ENCODE results near the gene MYO1G.
A peak's percentile ranks its signal among the peaks of the same experiment; 100 is the strongest.

Gene MYO1G

DNA sequence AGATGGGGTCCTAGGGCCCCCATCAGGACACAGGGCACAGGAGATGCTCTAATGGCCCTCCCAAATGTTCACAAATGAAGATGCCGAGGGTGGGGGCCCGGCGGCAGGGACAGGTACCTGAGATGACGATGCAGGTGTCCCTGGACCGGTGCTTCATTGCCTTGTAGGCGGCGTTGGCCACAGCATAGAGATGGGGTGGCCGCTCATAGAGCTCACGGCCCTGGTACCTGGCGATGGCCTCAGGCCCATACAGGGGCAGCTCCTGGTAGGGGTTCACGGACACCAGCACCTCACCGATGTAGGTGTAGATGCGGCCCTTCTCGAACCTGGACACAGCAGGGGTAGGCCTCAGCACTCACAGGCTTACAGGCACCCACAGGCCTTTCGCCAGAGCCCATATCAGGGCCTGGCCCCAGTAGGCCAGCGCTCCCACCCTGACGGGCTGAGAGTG, 2.0 kb downstream of the MYO1G start:
- Histone ChIP-seq H3K27me3 (ENCODE audit: control insufficient read depth in 3 of 3, insufficient read depth in 3 of 3, low read depth in 1 of 3, low read length in 3 of 3) (peaks cover 0 to 6% (median 0%) of the 10 kb centered on the region in 3 experiments), H3K23ac (ENCODE audit: low read depth, low read length, poor library complexity) (no peak overlapping the region), H2BK15ac (ENCODE audit: low read length) (no peak overlapping the region), H3K27ac (replicated peaks; ENCODE audit: low read length) (no peak overlapping the region), H3K9me3 (replicated peaks in 1 of 2; ENCODE audit: control insufficient read depth in 2 of 2, insufficient read depth in 1 of 2, low read depth in 1 of 2, low read length in 2 of 2) (no peaks in the 10 kb centered on the region), H2BK12ac (ENCODE audit: low read length) (no peak overlapping the region), H3K18ac (ENCODE audit: low read length) (no peak overlapping the region), H2AK5ac (ENCODE audit: low read depth, low read length) (no peak overlapping the region), H4K91ac (ENCODE audit: low read depth, low read length, poor library complexity) (no peak overlapping the region), H3K4me3 (ENCODE audit: low read length in 2 of 2) (no peak overlapping the region), H2BK120ac (ENCODE audit: low read depth, low read length) (no peak overlapping the region), H3K36me3 (replicated peaks in 1 of 2; ENCODE audit: control insufficient read depth in 2 of 2, insufficient read depth in 2 of 2, low read length in 2 of 2) (peaks cover 0 to 5% of the 10 kb centered on the region in 2 donors), H2BK5ac (ENCODE audit: low read length) (no peak overlapping the region), H4K8ac (ENCODE audit: low read depth, low read length) (no peak overlapping the region), H2AFZ (ENCODE audit: low read length) (no peak overlapping the region), H3K79me1 (ENCODE audit: low read depth, low read length) (peaks cover 1% of the 10 kb centered on the region), H3K14ac (ENCODE audit: low read length) (no peak overlapping the region), H3K4me1 (ENCODE audit: control insufficient read depth in 2 of 2, insufficient read depth in 1 of 2, low read depth in 1 of 2, low read length in 2 of 2) (peaks cover 0 to 4% of the 10 kb centered on the region in 2 donors), H3K9ac (ENCODE audit: low read depth, low read length, poor library complexity) (no peak overlapping the region), H3K4ac (ENCODE audit: low read length) (no peak overlapping the region), H3K4me2 (ENCODE audit: insufficient read depth, low read length, poor library complexity, severe bottlenecking) (no peak overlapping the region)
- WGBS, 2 donors (ENCODE audit: extremely low coverage in 2 of 2, insufficient read length in 2 of 2, insufficient replicate concordance in 1 of 2) = no CpG with 5 or more reads among the region's 17 CpGs
- no peak for DNase-seq (ENCODE audit: low spot score)

DNA sequence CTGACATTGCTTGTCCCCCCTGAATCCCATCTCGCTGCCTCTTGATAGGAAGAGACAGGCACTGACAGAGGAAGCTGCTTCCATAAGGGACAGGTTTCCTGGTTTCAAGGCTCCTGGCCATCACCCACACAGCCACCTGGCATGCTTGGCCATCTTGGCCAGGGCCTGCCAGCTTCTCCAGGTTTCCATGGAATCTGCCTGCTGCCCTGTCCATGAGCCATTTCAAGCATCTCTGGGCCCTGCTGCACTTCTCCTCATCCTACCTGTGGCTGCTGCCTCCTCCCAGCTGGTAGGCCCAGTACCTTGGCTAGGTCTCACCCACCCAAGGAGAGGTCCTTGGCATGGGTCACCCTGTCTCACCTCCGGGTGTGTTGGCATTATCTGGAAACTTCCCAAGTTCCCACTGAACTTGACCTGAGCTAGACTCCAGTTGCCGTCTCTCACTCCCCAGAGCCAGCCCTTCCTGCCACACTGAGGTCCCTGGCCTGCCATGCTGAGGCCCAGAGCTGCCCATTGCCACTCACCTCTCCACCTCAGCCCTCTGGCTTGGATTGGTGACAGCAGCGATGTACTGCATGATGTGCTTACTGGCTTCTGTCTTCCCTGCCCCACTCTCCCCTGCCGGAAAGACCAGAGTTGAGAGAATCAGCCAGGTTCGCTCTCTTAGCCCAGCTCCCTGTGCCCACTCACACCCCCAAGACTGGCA, 2.6 kb downstream of the MYO1G start:
- no CpG with 5 or more reads among the region's 6 CpGs for WGBS, 2 donors (ENCODE audit: extremely low coverage in 2 of 2, insufficient read length in 2 of 2, insufficient replicate concordance in 1 of 2)
- H3K79me1 ChIP-seq (ENCODE audit: low read depth, low read length) = peaks cover 1% of the 10 kb centered on the region
- H3K4me1 ChIP-seq (ENCODE audit: control insufficient read depth in 2 of 2, insufficient read depth in 1 of 2, low read depth in 1 of 2, low read length in 2 of 2) = peaks cover 0 to 4% of the 10 kb centered on the region in 2 donors
- no peak overlapping the region for H3K4ac ChIP-seq (ENCODE audit: low read length)
- peak overlapping the region; percentile 39 for H3K9ac ChIP-seq (ENCODE audit: low read depth, low read length, poor library complexity)
- no peak overlapping the region for H3K18ac ChIP-seq (ENCODE audit: low read length)
- H2AFZ ChIP-seq (ENCODE audit: low read length) = no peak overlapping the region
- H3K4me3 ChIP-seq (ENCODE audit: low read length in 2 of 2) = no peak overlapping the region
- H3K9me3 ChIP-seq (replicated peaks in 1 of 2; ENCODE audit: control insufficient read depth in 2 of 2, insufficient read depth in 1 of 2, low read depth in 1 of 2, low read length in 2 of 2) = no peaks in the 10 kb centered on the region
- DNase-seq (ENCODE audit: low spot score) = no peak
- no peak overlapping the region for H4K8ac ChIP-seq (ENCODE audit: low read depth, low read length)
- H3K27me3 ChIP-seq (ENCODE audit: control insufficient read depth in 3 of 3, insufficient read depth in 3 of 3, low read depth in 1 of 3, low read length in 3 of 3) = peaks cover 0 to 6% (median 0%) of the 10 kb centered on the region in 3 experiments
- no peak overlapping the region for H2BK5ac ChIP-seq (ENCODE audit: low read length)
- H2BK15ac ChIP-seq (ENCODE audit: low read length) = no peak overlapping the region
- no peak overlapping the region for H3K4me2 ChIP-seq (ENCODE audit: insufficient read depth, low read length, poor library complexity, severe bottlenecking)
- no peak overlapping the region for H3K14ac ChIP-seq (ENCODE audit: low read length)
- H3K27ac ChIP-seq (replicated peaks; ENCODE audit: low read length) = no peak overlapping the region
- no peak overlapping the region for H2BK120ac ChIP-seq (ENCODE audit: low read depth, low read length)
- H3K36me3 ChIP-seq (replicated peaks in 1 of 2; ENCODE audit: control insufficient read depth in 2 of 2, insufficient read depth in 2 of 2, low read length in 2 of 2) = peaks cover 0 to 3% of the 10 kb centered on the region in 2 donors
- peak overlapping the region; percentile 15 for H4K91ac ChIP-seq (ENCODE audit: low read depth, low read length, poor library complexity)
- no peak overlapping the region for H2BK12ac ChIP-seq (ENCODE audit: low read length)
- H2AK5ac ChIP-seq (ENCODE audit: low read depth, low read length) = no peak overlapping the region
- peak overlapping the region; percentile 69 for H3K23ac ChIP-seq (ENCODE audit: low read depth, low read length, poor library complexity)

DNA sequence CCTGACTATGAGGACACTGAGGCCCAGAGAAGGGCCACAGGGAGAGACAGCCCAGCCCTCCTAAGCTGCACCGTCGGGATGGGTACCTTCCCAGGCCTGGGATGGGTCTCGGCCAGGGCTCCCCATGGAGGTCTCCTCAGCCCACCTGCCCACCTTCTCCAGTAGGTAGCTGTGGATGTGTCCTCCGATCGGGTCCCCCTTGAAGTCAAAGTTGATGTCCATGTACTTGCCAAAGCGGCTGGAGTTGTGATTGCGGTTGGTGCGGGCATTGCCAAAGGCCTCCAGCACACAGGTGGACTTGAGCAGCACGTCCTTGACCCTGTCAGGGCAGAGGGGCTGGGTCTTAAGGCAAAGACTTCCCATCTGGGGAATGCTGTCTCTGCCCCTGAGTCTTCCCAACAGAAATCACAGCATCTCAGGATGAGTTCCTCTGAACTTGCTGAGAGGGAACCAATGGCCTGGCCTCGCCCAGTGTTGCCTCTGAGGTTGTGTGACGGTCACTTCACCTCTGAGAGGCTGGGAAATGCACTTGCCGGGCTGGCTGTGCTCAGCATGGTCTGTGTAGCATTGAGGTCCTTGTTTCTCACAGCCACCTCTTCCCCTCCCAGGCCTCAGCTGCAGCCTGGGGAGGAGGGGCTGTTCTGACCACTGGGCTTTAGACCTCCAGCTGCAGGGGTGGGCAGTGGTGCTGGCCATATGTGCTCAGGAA, 3.3 kb downstream of the MYO1G start:
- WGBS, 2 donors (ENCODE audit: extremely low coverage in 2 of 2, insufficient read length in 2 of 2, insufficient replicate concordance in 1 of 2) = no CpG with 5 or more reads among the region's 12 CpGs

DNA sequence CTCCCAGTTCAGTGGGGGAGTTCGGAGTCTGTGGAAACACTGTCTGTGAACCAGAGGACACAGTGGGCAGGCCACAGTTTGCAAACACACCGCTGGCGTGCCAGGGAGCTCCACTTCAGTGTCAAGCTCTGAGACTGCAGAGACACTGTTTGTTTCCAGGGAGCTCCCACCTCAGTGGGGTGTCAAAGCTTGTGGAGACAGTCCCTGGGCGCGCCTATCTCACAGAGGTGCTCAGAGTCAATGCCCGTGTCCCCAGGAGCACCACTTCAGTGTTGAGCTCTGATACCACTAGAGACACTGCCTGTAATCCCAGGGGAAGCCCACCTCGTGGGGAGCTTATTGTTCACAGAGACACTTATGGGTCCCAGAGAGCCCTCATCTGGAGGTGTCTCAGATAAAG, 4.3 kb downstream of the MYO1G start:
- Histone ChIP-seq H2BK15ac (ENCODE audit: low read length) (no peak overlapping the region), H3K9ac (ENCODE audit: low read depth, low read length, poor library complexity) (no peak overlapping the region), H3K9me3 (replicated peaks in 1 of 2; ENCODE audit: control insufficient read depth in 2 of 2, insufficient read depth in 1 of 2, low read depth in 1 of 2, low read length in 2 of 2) (no peaks in the 10 kb centered on the region), H3K4me2 (ENCODE audit: insufficient read depth, low read length, poor library complexity, severe bottlenecking) (no peak overlapping the region), H4K8ac (ENCODE audit: low read depth, low read length) (no peak overlapping the region), H3K79me1 (ENCODE audit: low read depth, low read length) (peaks cover 1% of the 10 kb centered on the region), H4K91ac (ENCODE audit: low read depth, low read length, poor library complexity) (no peak overlapping the region), H2BK120ac (ENCODE audit: low read depth, low read length) (no peak overlapping the region), H3K4me3 (ENCODE audit: low read length in 2 of 2) (no peak overlapping the region), H3K14ac (ENCODE audit: low read length) (no peak overlapping the region), H3K18ac (ENCODE audit: low read length) (no peak overlapping the region), H3K27ac (replicated peaks; ENCODE audit: low read length) (no peak overlapping the region), H2BK12ac (ENCODE audit: low read length) (no peak overlapping the region), H3K27me3 (ENCODE audit: control insufficient read depth in 3 of 3, insufficient read depth in 3 of 3, low read depth in 1 of 3, low read length in 3 of 3) (peaks cover 0 to 6% (median 0%) of the 10 kb centered on the region in 3 experiments), H3K4ac (ENCODE audit: low read length) (no peak overlapping the region), H3K4me1 (ENCODE audit: control insufficient read depth in 2 of 2, insufficient read depth in 1 of 2, low read depth in 1 of 2, low read length in 2 of 2) (peaks cover 0 to 4% of the 10 kb centered on the region in 2 donors), H2BK5ac (ENCODE audit: low read length) (no peak overlapping the region), H3K23ac (ENCODE audit: low read depth, low read length, poor library complexity) (no peak overlapping the region), H2AK5ac (ENCODE audit: low read depth, low read length) (no peak overlapping the region), H2AFZ (ENCODE audit: low read length) (no peak overlapping the region), H3K36me3 (replicated peaks in 1 of 2; ENCODE audit: control insufficient read depth in 2 of 2, insufficient read depth in 2 of 2, low read length in 2 of 2) (peaks cover 0 to 3% of the 10 kb centered on the region in 2 donors)
- DNase-seq (ENCODE audit: low spot score) = no peak
- WGBS, 2 donors (ENCODE audit: extremely low coverage in 2 of 2, insufficient read length in 2 of 2, insufficient replicate concordance in 1 of 2) = no CpG with 5 or more reads among the region's 7 CpGs

More for the DNA sequence above, 3.3 kb downstream of the MYO1G start:
- H2BK15ac ChIP-seq (ENCODE audit: low read length) = no peak overlapping the region
- H3K14ac ChIP-seq (ENCODE audit: low read length) = no peak overlapping the region
- H4K91ac ChIP-seq (ENCODE audit: low read depth, low read length, poor library complexity) = peak overlapping the region; percentile 15
- no peak overlapping the region for H3K9ac ChIP-seq (ENCODE audit: low read depth, low read length, poor library complexity)
- peaks cover 0 to 6% (median 0%) of the 10 kb centered on the region in 3 experiments for H3K27me3 ChIP-seq (ENCODE audit: control insufficient read depth in 3 of 3, insufficient read depth in 3 of 3, low read depth in 1 of 3, low read length in 3 of 3)
- peaks cover 0 to 3% of the 10 kb centered on the region in 2 donors for H3K36me3 ChIP-seq (replicated peaks in 1 of 2; ENCODE audit: control insufficient read depth in 2 of 2, insufficient read depth in 2 of 2, low read length in 2 of 2)
- H2BK12ac ChIP-seq (ENCODE audit: low read length) = no peak overlapping the region
- H2AK5ac ChIP-seq (ENCODE audit: low read depth, low read length) = no peak overlapping the region
- peaks cover 1% of the 10 kb centered on the region for H3K79me1 ChIP-seq (ENCODE audit: low read depth, low read length)
- no peak for DNase-seq (ENCODE audit: low spot score)
- H3K4me3 ChIP-seq (ENCODE audit: low read length in 2 of 2) = no peak overlapping the region
- H3K4ac ChIP-seq (ENCODE audit: low read length) = no peak overlapping the region
- H2BK5ac ChIP-seq (ENCODE audit: low read length) = no peak overlapping the region
- H2BK120ac ChIP-seq (ENCODE audit: low read depth, low read length) = no peak overlapping the region
- no peak overlapping the region for H3K4me2 ChIP-seq (ENCODE audit: insufficient read depth, low read length, poor library complexity, severe bottlenecking)
- peak overlapping the region; percentile 69 for H3K23ac ChIP-seq (ENCODE audit: low read depth, low read length, poor library complexity)
- H4K8ac ChIP-seq (ENCODE audit: low read depth, low read length) = no peak overlapping the region
- H3K27ac ChIP-seq (replicated peaks; ENCODE audit: low read length) = no peak overlapping the region
- H2AFZ ChIP-seq (ENCODE audit: low read length) = no peak overlapping the region
- H3K9me3 ChIP-seq (replicated peaks in 1 of 2; ENCODE audit: control insufficient read depth in 2 of 2, insufficient read depth in 1 of 2, low read depth in 1 of 2, low read length in 2 of 2) = no peaks in the 10 kb centered on the region
- peaks cover 0 to 4% of the 10 kb centered on the region in 2 donors for H3K4me1 ChIP-seq (ENCODE audit: control insufficient read depth in 2 of 2, insufficient read depth in 1 of 2, low read depth in 1 of 2, low read length in 2 of 2)
- H3K18ac ChIP-seq (ENCODE audit: low read length) = no peak overlapping the region

All from neuronal stem cell (in vitro differentiated cells).